Mammary epithelial cell (primary cell): ENCODE data around the gene AQR.
"Not testable (repeated sequence)": the region's sequence is repeated elsewhere in the genome, so short reads cannot be mapped to it uniquely, and the experiment has no call there.

Experiments used
- EZH2 ChIP-seq: IDR thresholded peaks from 2 replicates; pipeline ENCODE4 v1.6.1; 2012; ENCODE audit warnings: low read length, inconsistent platforms, borderline replicate concordance
- TF ChIP-seq, protein P1 (sequence below), 2 donors: IDR thresholded peaks in 1 of 2; conservative IDR thresholded peaks in 1 of 2; 2 replicates each; pipeline ENCODE4 v1.5.1; 2011 to 2012; ENCODE audit warnings: inconsistent platforms in 2 of 2, low read length in 2 of 2, mild to moderate bottlenecking in 2 of 2, control low read depth in 1 of 2, low read depth in 1 of 2; ENCODE audit not compliant: insufficient read depth in 1 of 2; ENCODE audit errors: extremely low read depth in 1 of 2

DNA sequence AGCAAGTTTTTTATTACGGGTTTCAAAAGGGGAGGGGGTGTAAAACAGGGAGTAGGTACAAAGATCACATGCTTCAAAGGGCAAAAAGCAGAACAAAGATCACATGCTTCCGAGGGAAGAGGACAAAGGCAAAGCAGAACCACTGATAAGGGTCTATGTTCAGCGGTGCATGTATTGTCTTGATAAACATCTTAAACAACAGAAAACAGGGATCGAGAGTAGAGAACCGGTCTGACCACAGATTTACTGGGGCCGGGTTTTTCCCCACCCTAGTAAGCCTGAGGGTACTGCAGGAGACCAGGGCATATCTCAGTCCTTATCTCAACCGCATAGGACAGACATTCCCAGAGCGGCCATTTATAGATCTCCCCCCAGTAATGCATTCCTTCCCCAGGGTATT lies 162.3 kb downstream of the AQR start:
- TF ChIP-seq, protein P1, sequence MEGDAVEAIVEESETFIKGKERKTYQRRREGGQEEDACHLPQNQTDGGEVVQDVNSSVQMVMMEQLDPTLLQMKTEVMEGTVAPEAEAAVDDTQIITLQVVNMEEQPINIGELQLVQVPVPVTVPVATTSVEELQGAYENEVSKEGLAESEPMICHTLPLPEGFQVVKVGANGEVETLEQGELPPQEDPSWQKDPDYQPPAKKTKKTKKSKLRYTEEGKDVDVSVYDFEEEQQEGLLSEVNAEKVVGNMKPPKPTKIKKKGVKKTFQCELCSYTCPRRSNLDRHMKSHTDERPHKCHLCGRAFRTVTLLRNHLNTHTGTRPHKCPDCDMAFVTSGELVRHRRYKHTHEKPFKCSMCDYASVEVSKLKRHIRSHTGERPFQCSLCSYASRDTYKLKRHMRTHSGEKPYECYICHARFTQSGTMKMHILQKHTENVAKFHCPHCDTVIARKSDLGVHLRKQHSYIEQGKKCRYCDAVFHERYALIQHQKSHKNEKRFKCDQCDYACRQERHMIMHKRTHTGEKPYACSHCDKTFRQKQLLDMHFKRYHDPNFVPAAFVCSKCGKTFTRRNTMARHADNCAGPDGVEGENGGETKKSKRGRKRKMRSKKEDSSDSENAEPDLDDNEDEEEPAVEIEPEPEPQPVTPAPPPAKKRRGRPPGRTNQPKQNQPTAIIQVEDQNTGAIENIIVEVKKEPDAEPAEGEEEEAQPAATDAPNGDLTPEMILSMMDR (conservative IDR thresholded peaks at IDR 0.05 in 1 of 2, IDR thresholded peaks at IDR 0.05 in 1 of 2; ENCODE audit: extremely low read depth in 1 of 2, insufficient read depth in 1 of 2, low read depth in 1 of 2, low read length in 2 of 2) = not testable (repeated sequence)
- not testable (repeated sequence) for TF ChIP-seq EZH2
